A549 treated with RU486 at 1 μM for 4 hours (cell line): ENCODE measurements around the gene PERM1. TPM values are rescaled to one million over a fixed set of nuclear protein-coding genes. Genes with fewer than 3 reads are reported as not detected.

Experiments used
- total RNA-seq: library from RNA; stranded (reverse); fragments of 200-300 nt; extraction: Qiagen RNA extraction; gene quantifications from 5 replicates; pipeline ENCODE4 v1.2.3, GENCODE V29; 2022; ENCODE audit warnings: low read depth

The PERM1 gene
- 0.20 to 0.29 TPM (median 0.21 TPM) in 4 of 5 replicates, not detected in the other for total RNA-seq

GRCh38 chr1:981955-982558, at the start of gene PERM1:
Gene PERM1 (minus strand): TSS chr1:982093. CDS start chr1:981029, 1,064 bp downstream.

GRCh38 chr1:1020000-1020404, 38.1 kb upstream of the PERM1 start, which contains the start of gene AGRN:
Gene AGRN (plus strand): TSS chr1:1020120. CDS start chr1:1020173, 53 bp downstream.

DNA sequence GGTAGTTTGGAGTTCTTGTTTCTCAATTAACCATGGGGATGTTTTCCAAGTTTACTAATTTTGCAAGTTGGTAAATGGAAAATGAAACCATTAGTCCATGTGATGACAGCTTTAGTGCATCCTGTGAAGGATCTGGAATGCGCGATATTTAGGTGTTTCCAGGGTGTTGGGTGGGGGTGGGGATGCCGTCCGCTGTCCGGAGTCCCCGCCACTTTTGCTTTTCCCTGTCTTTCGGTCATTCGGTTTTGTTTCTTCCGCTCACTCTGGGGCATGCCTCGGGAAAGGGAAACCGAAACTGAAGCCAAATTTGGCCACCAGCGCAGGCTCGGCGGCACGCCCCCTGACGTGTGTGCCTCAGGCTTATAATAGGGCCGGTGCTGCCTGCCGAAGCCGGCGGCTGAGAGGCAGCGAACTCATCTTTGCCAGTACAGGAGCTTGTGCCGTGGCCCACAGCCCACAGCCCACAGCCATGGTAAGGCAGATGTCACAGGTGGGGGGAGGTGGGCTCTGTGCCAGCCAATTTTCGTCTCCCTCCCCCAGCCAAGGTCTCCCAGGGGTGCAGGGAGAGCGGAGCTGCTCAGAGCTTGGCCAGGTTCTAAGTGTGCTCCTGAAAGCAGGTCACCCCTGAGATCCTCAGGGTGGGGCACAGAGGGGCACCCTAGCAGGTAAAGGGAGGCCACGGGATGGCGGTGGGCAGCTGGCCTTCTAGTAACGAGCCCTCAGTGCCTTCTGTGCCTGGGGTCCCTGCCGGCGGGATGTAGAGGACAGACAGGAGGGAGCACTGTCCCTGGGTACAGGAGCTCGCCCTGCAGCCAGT, 31.4 kb upstream of the PERM1 start, which contains the start of gene ISG15:
ISG15 (plus strand) TSS at position 393 of the 817 bp plus-strand sequence; CDS start at position 470, 77 bp downstream.

GRCh38 chr1:999725-1000356, 17.9 kb upstream of the PERM1 start, which contains the start of gene HES4:
Gene HES4 (minus strand): TSS chr1:1000097. CDS start chr1:999973, 124 bp downstream.

DNA sequence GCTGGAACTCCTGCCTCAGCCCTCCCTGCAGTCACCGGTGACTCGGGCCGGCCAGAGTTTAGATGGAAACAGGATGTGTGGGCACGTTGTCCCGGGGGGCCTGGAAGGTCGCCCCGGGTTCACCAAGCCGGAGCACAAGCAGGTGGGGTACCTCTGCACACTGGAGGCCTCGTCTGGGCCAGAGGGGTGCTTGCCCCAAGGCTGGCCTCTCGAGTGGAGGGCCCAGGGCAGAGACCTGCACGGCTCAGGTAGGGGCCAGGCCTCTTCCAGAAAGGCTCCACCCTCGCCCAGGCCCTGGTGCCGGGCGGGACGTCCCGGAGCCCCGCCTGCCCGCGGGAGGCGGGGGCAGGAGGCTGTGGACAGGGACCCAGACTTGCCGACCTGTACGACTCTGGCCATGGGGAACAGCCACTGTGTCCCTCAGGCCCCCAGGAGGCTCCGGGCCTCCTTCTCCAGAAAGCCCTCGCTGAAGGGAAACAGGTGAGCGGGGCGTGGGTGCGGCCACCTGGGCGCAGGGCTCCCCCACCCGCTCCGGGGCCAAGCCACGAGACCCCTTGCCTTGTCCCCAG, 15.7 kb downstream of the PERM1 start, which contains the start of gene PLEKHN1:
PLEKHN1 (plus strand) TSS at position 348 of the 569 bp plus-strand sequence; CDS start at position 398, 50 bp downstream.

DNA sequence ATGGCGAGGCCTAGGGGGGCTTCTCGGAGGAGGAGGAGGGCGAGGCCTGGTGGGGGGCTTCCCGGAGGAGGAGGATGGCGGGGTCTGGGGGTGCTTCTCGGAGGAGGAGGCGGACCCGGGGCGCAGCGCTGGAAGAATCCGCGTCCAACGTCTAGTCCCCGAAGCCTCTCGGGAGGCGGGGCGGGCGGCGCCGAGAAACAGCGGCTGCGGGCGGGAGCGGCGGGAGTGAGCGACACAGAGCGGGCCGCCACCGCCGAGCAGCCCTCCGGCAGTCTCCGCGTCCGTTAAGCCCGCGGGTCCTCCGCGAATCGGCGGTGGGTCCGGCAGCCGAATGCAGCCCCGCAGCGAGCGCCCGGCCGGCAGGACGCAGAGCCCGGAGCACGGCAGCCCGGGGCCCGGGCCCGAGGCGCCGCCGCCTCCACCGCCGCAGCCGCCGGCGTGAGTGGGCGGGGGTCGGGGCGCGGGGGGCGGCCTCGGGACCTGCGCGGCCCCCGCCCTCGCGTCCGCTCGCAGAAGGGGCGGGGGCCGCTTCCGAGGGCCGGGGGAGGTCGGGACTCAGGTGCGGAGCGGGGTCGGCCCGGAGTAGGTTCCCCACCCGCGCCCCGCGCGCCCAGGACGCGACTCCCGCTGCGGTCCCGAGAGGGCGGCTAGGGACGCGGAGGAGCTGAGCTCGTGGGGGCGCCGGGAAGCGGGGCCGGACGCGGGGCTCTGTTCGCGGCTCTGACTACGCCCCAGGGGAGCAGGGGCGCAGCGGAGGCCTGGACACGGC, 21.3 kb downstream of the PERM1 start, which contains the start of gene KLHL17:
KLHL17 (plus strand) TSS at position 222 of the 769 bp plus-strand sequence; CDS start at position 332, 110 bp downstream.

DNA sequence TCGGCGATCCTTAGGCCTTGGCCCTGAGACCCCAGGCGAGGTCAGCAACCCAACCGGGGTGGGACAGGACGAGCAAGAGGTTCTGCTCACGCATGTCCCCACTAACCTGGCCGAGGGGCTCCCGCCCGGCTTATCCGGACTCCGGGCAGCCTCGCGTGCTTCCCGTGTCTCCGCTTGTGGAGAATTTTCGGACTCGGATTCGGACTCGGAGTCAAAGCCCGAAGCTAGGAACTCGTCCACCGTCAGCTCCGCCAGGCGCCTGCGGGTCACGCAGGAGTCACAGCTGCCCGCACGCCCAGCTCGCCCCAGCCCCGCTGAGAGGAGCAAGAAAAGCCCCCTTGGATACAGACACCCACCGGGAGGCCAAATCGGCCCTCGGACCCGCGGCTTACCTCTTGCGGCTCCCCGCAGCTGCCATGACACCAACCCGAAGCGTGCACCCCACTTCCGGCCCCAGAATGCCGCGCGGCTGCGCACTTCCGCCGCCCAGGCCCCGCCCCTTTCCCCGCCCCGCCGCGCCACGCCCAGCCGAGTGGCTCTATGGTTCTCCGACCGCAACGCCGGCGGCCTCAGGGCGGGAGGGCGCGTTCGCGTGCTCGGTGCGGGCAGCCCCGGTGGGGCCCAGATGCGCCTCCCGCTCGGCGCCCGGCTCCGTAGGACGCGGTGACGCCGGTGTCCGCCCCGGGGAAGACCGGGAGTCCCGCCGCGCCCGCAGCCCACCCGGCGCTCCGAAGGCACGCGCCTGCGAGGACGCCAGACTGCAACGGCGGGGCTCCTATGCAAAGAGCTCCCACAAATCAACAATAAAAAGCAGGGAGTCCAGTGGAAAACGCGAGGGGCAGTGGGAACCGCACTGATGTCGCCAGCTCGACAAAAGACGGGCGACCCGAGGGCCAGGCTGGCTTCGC, 22.8 kb downstream of the PERM1 start, which contains the start of gene NOC2L:
NOC2L (minus strand) TSS at position 434 of the 908 bp plus-strand sequence; CDS start at position 418, 16 bp downstream.

Other genes with a start within 250 kb of the PERM1 start
- gene SAMD11, start 58.2 kb downstream of the PERM1 start, total RNA-seq: 19.4 to 36.1 TPM (median 30.2 TPM) in 5 replicates
- 68.1 to 90.3 TPM (median 83.4 TPM) in 5 replicates for gene NOC2L, start 22.8 kb downstream of the PERM1 start, total RNA-seq
- 9.9 to 18.0 TPM (median 14.9 TPM) in 5 replicates for gene KLHL17, start 21.5 kb downstream of the PERM1 start, total RNA-seq
- 3.7 to 7.6 TPM (median 5.5 TPM) in 5 replicates for gene PLEKHN1, start 15.6 kb downstream of the PERM1 start, total RNA-seq
- gene HES4, start 18.0 kb upstream of the PERM1 start, total RNA-seq: 29.0 to 81.0 TPM (median 71.2 TPM) in 5 replicates
- 16.4 to 26.6 TPM (median 23.7 TPM) in 5 replicates for gene ISG15, start 31.4 kb upstream of the PERM1 start, total RNA-seq
- 74.8 to 132 TPM (median 111 TPM) in 5 replicates for gene AGRN, start 38.0 kb upstream of the PERM1 start, total RNA-seq
- gene RNF223, start 92.2 kb upstream of the PERM1 start, total RNA-seq: 0.32 to 0.62 TPM (median 0.53 TPM) in 5 replicates
- gene C1orf159, start 134.0 kb upstream of the PERM1 start, total RNA-seq: 8.5 to 15.1 TPM (median 13.8 TPM) in 5 replicates
- not detected in 5 replicates for gene TTLL10, start 191.8 kb upstream of the PERM1 start, total RNA-seq
- not detected in 5 replicates for gene TNFRSF18, start 224.5 kb upstream of the PERM1 start, total RNA-seq
- gene TNFRSF4, start 232.1 kb upstream of the PERM1 start, total RNA-seq: 0.22 TPM in 1 of 5 replicates, not detected in the others
- 105 to 136 TPM (median 127 TPM) in 5 replicates for gene SDF4, start 249.9 kb upstream of the PERM1 start, total RNA-seq